SK-N-SH (cell line): Measurements from ENCODE around the gene MARK3. TPM values are rescaled to one million over a fixed set of nuclear protein-coding genes. Genes with fewer than 3 reads are reported as not detected.

Source experiments
- CTCF ChIA-PET: fragments of 300-600, 350-600 bp; formaldehyde crosslinking; extraction: SDS; loops from one replicate; lab custom pipeline; 2021; lab: Yijun Ruan, JAX
- POLR2A ChIA-PET: fragments of 350-600 bp; sonication (Branson Sonifier 250); formaldehyde crosslinking; extraction: SDS; loops from one replicate; lab custom pipeline; 2020; ENCODE audit warnings: antibody characterized with exemption, inconsistent platforms; lab: Yijun Ruan, JAX
- DNase-seq: peaks from one replicate; pipeline ENCODE4 v3.0.0; 2012
- H2AFZ ChIP-seq: fragments of 200-600 bp; sonication (generic); 2 replicates; pipeline ENCODE4 v1.8.1; 2016; ENCODE audit warnings: antibody characterized with exemption, mild to moderate bottlenecking, low read depth
- H3F3A ChIP-seq: fragments of 200-600 bp; sonication (generic); replicated peaks from 2 replicates; pipeline ENCODE3; 2016; ENCODE audit warnings: antibody characterized with exemption, mild to moderate bottlenecking; ENCODE audit not compliant: insufficient read depth
- H3K27ac ChIP-seq, 2 experiments: fragments of 200-500 bp in 1 of 2; fragments of 200-600 bp in 1 of 2; sonication (Bioruptor generic) in 1 of 2; sonication (generic), shearing (Covaris generic) in 1 of 2; 2 replicates each; pipeline versions ENCODE4 v1.5.1 to v1.6.1; 2014 to 2016; ENCODE audit warnings: low read depth in 2 of 2, inconsistent platforms in 1 of 2, low read length in 1 of 2, mild to moderate bottlenecking in 1 of 2, mixed read lengths in 1 of 2
- H3K27me3 ChIP-seq: fragments of 200-600 bp; sonication (generic), shearing (Covaris generic); 2 replicates; pipeline ENCODE4 v1.6.1; 2016; ENCODE audit warnings: mixed run types; ENCODE audit not compliant: insufficient read depth
- H3K36me3 ChIP-seq, 2 experiments: fragments of 200-500 bp in 1 of 2; fragments of 200-600 bp in 1 of 2; sonication (Bioruptor generic) in 1 of 2; sonication (generic) in 1 of 2; replicated peaks in 1 of 2; 2 replicates each; pipeline versions ENCODE3 to v1.5.1; 2014 to 2016; ENCODE audit warnings: low read length in 1 of 2, mild to moderate bottlenecking in 1 of 2; ENCODE audit not compliant: insufficient read depth in 2 of 2, control insufficient read depth in 1 of 2
- H3K4me1 ChIP-seq, 2 experiments: fragments of 200-500 bp in 1 of 2; fragments of 200-600 bp in 1 of 2; sonication (Bioruptor generic) in 1 of 2; sonication (generic), shearing (Covaris generic) in 1 of 2; 2 replicates each; pipeline versions ENCODE4 v1.5.1 to v1.6.1; 2014 to 2016; ENCODE audit warnings: low read depth in 1 of 2, low read length in 1 of 2, mixed run types in 1 of 2; ENCODE audit not compliant: insufficient read depth in 2 of 2, control insufficient read depth in 1 of 2
- H3K4me2 ChIP-seq: fragments of 200-600 bp; sonication (generic), shearing (Covaris generic); 2 replicates; pipeline ENCODE4 v1.6.1; 2017; ENCODE audit warnings: mixed run types
- H3K4me3 ChIP-seq, 2 experiments: fragments of 200-500 bp in 1 of 2; fragments of 200-600 bp in 1 of 2; sonication (Bioruptor generic) in 1 of 2; sonication (generic), shearing (Covaris generic) in 1 of 2; 2 replicates each; pipeline versions ENCODE4 v1.5.1 to v1.8.1; 2014 to 2016; ENCODE audit warnings: low read depth in 2 of 2, inconsistent platforms in 1 of 2, low read length in 1 of 2, mild to moderate bottlenecking in 1 of 2, mixed read lengths in 1 of 2, moderate library complexity in 1 of 2
- H3K79me2 ChIP-seq: fragments of 200-600 bp; sonication (generic); 2 replicates; pipeline ENCODE4 v1.8.1; 2017; ENCODE audit warnings: mild to moderate bottlenecking; ENCODE audit not compliant: insufficient read depth
- H3K9ac ChIP-seq: fragments of 200-600 bp; sonication (generic); 2 replicates; pipeline ENCODE4 v1.6.1; 2017; ENCODE audit warnings: mixed run types
- H3K9me2 ChIP-seq: fragments of 200-600 bp; sonication (generic); 2 replicates; pipeline ENCODE4 v1.6.1; 2017; ENCODE audit warnings: mixed run types
- H3K9me3 ChIP-seq: fragments of 200-600 bp; sonication (generic); 2 replicates; pipeline ENCODE4 v1.6.1; 2017; ENCODE audit warnings: mixed run types, mild to moderate bottlenecking, moderate library complexity
- H4K20me1 ChIP-seq: fragments of 200-600 bp; sonication (generic); 2 replicates; pipeline ENCODE4 v1.6.1; 2017; ENCODE audit warnings: mild to moderate bottlenecking, mixed run types; ENCODE audit not compliant: insufficient read depth
- CHD2 ChIP-seq: fragments of 150-350 bp; IDR thresholded peaks from 2 replicates; pipeline ENCODE4 v1.6.1; 2018; ENCODE audit warnings: low read length; ENCODE audit not compliant: partially characterized antibody
- CTCF ChIP-seq: fragments of 200-600 bp; sonication (generic); IDR thresholded peaks from 2 replicates; pipeline ENCODE4 v1.6.1; 2017; ENCODE audit warnings: antibody characterized with exemption, mild to moderate bottlenecking, moderate library complexity
- EP300 ChIP-seq, 2 experiments: IDR thresholded peaks; 2 replicates each; pipeline versions ENCODE4 v1.4.0 to v1.6.1; 2012; ENCODE audit warnings: borderline replicate concordance in 1 of 2, low read depth in 1 of 2, low read length in 1 of 2
- EZH2phosphoT487 ChIP-seq: fragments of 200-600 bp; sonication (generic); IDR thresholded peaks from 2 replicates; pipeline ENCODE4 v1.6.1; 2017; ENCODE audit warnings: low read depth, mixed run types, mild to moderate bottlenecking, antibody characterized with exemption, moderate library complexity, borderline replicate concordance
- FOSL2 ChIP-seq: IDR thresholded peaks from 2 replicates; pipeline ENCODE4 v1.4.0; 2012; ENCODE audit warnings: low read depth, mild to moderate bottlenecking, moderate library complexity, borderline replicate concordance
- FOXJ3 ChIP-seq: sonication (generic); formaldehyde crosslinking; IDR thresholded peaks from 2 replicates; pipeline ENCODE4 v1.5.1; 2020; ENCODE audit warnings: mild to moderate bottlenecking, missing genetic modification reagents
- FOXM1 ChIP-seq: IDR thresholded peaks from 2 replicates; pipeline ENCODE4 v1.4.0; 2012; ENCODE audit warnings: low read depth, mild to moderate bottlenecking
- IRF3 ChIP-seq: fragments of 150-350 bp; IDR thresholded peaks from 2 replicates; pipeline ENCODE4 v1.6.1; 2016; ENCODE audit warnings: mild to moderate bottlenecking, low read depth, low read length
- JUND ChIP-seq: IDR thresholded peaks from 2 replicates; pipeline ENCODE4 v1.4.0; 2012
- MEF2A ChIP-seq: IDR thresholded peaks from 2 replicates; pipeline ENCODE4 v1.4.0; 2012; ENCODE audit warnings: low read depth, borderline replicate concordance
- MXI1 ChIP-seq: IDR thresholded peaks from 2 replicates; pipeline ENCODE4 v1.6.1; 2012; ENCODE audit warnings: mild to moderate bottlenecking, low read depth, low read length, improper control_type of control experiment
- NRF1 ChIP-seq: IDR thresholded peaks from 2 replicates; pipeline ENCODE4 v1.6.1; 2012; ENCODE audit warnings: low read depth, mild to moderate bottlenecking, low read length
- POLR2AphosphoS5 ChIP-seq: IDR thresholded peaks from 2 replicates; pipeline ENCODE4 v1.6.1; 2012; ENCODE audit warnings: low read depth, low read length
- RAD21 ChIP-seq: IDR thresholded peaks from 2 replicates; pipeline ENCODE4 v1.6.1; 2012; ENCODE audit warnings: mild to moderate bottlenecking, low read length
- RCOR1 ChIP-seq: fragments of 150-350 bp; IDR thresholded peaks from 2 replicates; pipeline ENCODE4 v1.6.1; 2017; ENCODE audit warnings: antibody characterized with exemption, low read length
- REST ChIP-seq: IDR thresholded peaks from 2 replicates; pipeline ENCODE4 v1.6.1; 2012; ENCODE audit warnings: mild to moderate bottlenecking, low read depth, low read length, moderate library complexity
- RFX5 ChIP-seq: IDR thresholded peaks from 2 replicates; pipeline ENCODE4 v1.6.1; 2012; ENCODE audit warnings: mild to moderate bottlenecking, improper control_type of control experiment, low read length
- TAF1 ChIP-seq: IDR thresholded peaks from 2 replicates; pipeline ENCODE4 v1.6.1; 2012; ENCODE audit warnings: low read depth, mild to moderate bottlenecking, low read length, moderate library complexity, borderline replicate concordance
- TCF12 ChIP-seq: IDR thresholded peaks from 2 replicates; pipeline ENCODE4 v1.4.0; 2012
- TEAD4 ChIP-seq: IDR thresholded peaks from 2 replicates; pipeline ENCODE4 v1.4.0; 2012; ENCODE audit warnings: mild to moderate bottlenecking, borderline replicate concordance; ENCODE audit not compliant: insufficient read depth
- USF2 ChIP-seq: fragments of 150-350 bp; IDR thresholded peaks from 2 replicates; pipeline ENCODE4 v1.6.1; 2017; ENCODE audit warnings: antibody characterized with exemption, low read length, low read depth, borderline replicate concordance
- YY1 ChIP-seq: IDR thresholded peaks from 2 replicates; pipeline ENCODE4 v1.4.0; 2012; ENCODE audit warnings: low read depth, mild to moderate bottlenecking
- WGBS: methylation state at CpG from one replicate; pipeline ENCODE4 v1.1.6; 2017; ENCODE audit warnings: low lambda C conversion rate; 5-methylcytosine and 5-hydroxymethylcytosine counted together
- polyA plus RNA-seq, 3 experiments: library from polyadenylated mRNA; depleted of rRNA; stranded (reverse); fragments of >200 nt; gene quantifications; 2 replicates each; pipeline ENCODE4 v1.2.3, GENCODE V29; 2012

The MARK3 gene
- polyA plus RNA-seq, 1 of the 3 experiments (the other 2 are of a cell fraction) = 73.4 TPM

GRCh38 chr14:103488071-103488470, 102.9 kb downstream of the MARK3 start (continued):
- no peak for TF ChIP-seq CTCF
- no peak for TF ChIP-seq JUND
- TF ChIP-seq FOSL2 = no peak
- TF ChIP-seq TAF1 = no peak
- no peak for TF ChIP-seq REST

GRCh38 chr14:103488960-103489359, 103.7 kb downstream of the MARK3 start:
- H2AFZ ChIP-seq = no peak overlapping the region
- H3K9ac ChIP-seq = no peak overlapping the region
- H3K27me3 ChIP-seq = no peaks in the 10 kb centered on the region
- WGBS = 70% methylated on average over 2 of the region's 2 CpGs
- no peaks in the 10 kb centered on the region for H4K20me1 ChIP-seq
- ChIA-PET POLR2A (no interaction called here), CTCF (interaction anchor here (1.1 to 4.3 kb wide), 3 partner anchors 11 to 30 kb away, joined by 3 to 37 read pairs (median 12); no protein-coding TSS in a partner anchor)
- no peak overlapping the region for H3K27ac ChIP-seq
- no peak for TF ChIP-seq RAD21
- TF ChIP-seq RCOR1 = no peak
- TF ChIP-seq EP300 (IDR thresholded peaks at IDR 0.05; ENCODE audit: borderline replicate concordance in 1 of 2, low read depth in 1 of 2, low read length in 1 of 2) = no peak
- no peak for TF ChIP-seq IRF3
- no peak for TF ChIP-seq MXI1
- TF ChIP-seq JUND = no peak
- TF ChIP-seq FOXJ3 (CRISPR knock-in tag) = no peak
- TF ChIP-seq CHD2 = no peak
- no peak for TF ChIP-seq FOXM1
- TF ChIP-seq YY1 = no peak
- TF ChIP-seq MEF2A = no peak
- no peak for TF ChIP-seq CTCF
- TF ChIP-seq POLR2AphosphoS5 = no peak
- TF ChIP-seq TCF12 = no peak
- TF ChIP-seq RFX5 = no peak
- no peak for TF ChIP-seq TEAD4
- TF ChIP-seq USF2 = no peak
- no peak for TF ChIP-seq EZH2phosphoT487
- TF ChIP-seq NRF1 = no peak
- TF ChIP-seq FOSL2 = no peak
- no peak for DNase-seq
- no peak overlapping the region for H3K4me3 ChIP-seq
- H3K4me1 ChIP-seq = peaks cover 0 to 4% of the 10 kb centered on the region in 2 experiments; a peak in 1 of 4 replicates
- no peaks in the 10 kb centered on the region for H3K9me2 ChIP-seq
- H3K36me3 ChIP-seq = peaks cover 44 to 45% of the 10 kb centered on the region in 2 experiments
- H3F3A ChIP-seq = peaks cover 16% of the 10 kb centered on the region
- no peaks in the 10 kb centered on the region for H3K79me2 ChIP-seq
- H3K4me2 ChIP-seq = no peak overlapping the region
- no peaks in the 10 kb centered on the region for H3K9me3 ChIP-seq
